ENCODE measurements around the gene SLC16A11.
A peak's percentile ranks its signal among the peaks of the same experiment; 100 is the strongest.

The SLC16A11 gene

GRCh38 chr17:6998855-6999508 is 44.9 kb downstream of the SLC16A11 start:
- Histone ChIP-seq H4K91ac (ENCODE audit: low read length) (no peak overlapping the region), H3K4me2 (ENCODE audit: low read length, poor library complexity, severe bottlenecking) (no peak overlapping the region), H3K27ac (ENCODE audit: low read length, poor library complexity, severe bottlenecking) (no peak overlapping the region), H3K18ac (ENCODE audit: low read depth in 1 of 2, low read length in 2 of 2) (no peak overlapping the region), H2BK120ac (ENCODE audit: low read depth, low read length) (no peak overlapping the region), H3K36me3 (ENCODE audit: control insufficient read depth in 1 of 2, insufficient read depth in 2 of 2, low read depth in 1 of 2, low read length in 2 of 2) (peaks cover 66 to 68% of the 10 kb centered on the region in 2 experiments), H2BK5ac (ENCODE audit: low read depth, low read length, poor library complexity, severe bottlenecking) (no peak overlapping the region), H2BK12ac (ENCODE audit: low read length in 2 of 2) (no peak overlapping the region), H3K79me1 (replicated peaks; ENCODE audit: low read length, poor library complexity, severe bottlenecking) (peaks cover 33% of the 10 kb centered on the region), H2AFZ (ENCODE audit: low read depth, low read length) (no peak overlapping the region), H3K9ac (ENCODE audit: low read length) (no peak overlapping the region), H3K4ac (ENCODE audit: low read depth in 1 of 2, low read length in 2 of 2) (no peak overlapping the region), H3K4me3 (ENCODE audit: insufficient read depth in 1 of 2, low read depth in 1 of 2, low read length in 2 of 2) (no peak overlapping the region), H3K27me3 (ENCODE audit: control insufficient read depth in 1 of 2, insufficient read depth in 1 of 2, low read length in 2 of 2) (no peaks in the 10 kb centered on the region), H2AK5ac (ENCODE audit: low read length, severe bottlenecking) (no peak overlapping the region), H3K14ac (ENCODE audit: low read length in 2 of 2) (no peak overlapping the region), H3K4me1 (ENCODE audit: control insufficient read depth, insufficient read depth, low read depth, low read length) (peaks cover 1% of the 10 kb centered on the region), H4K8ac (ENCODE audit: low read length) (no peak overlapping the region), H3K23ac (ENCODE audit: low read length in 2 of 2) (no peak overlapping the region), H3K9me3 (ENCODE audit: control insufficient read depth, low read length) (no peaks in the 10 kb centered on the region), H2BK15ac (ENCODE audit: low read depth, poor library complexity, severe bottlenecking) (no peak overlapping the region)
- no peak for DNase-seq
- WGBS, result 83% methylated on average over 10 of the region's 11 CpGs

DNA sequence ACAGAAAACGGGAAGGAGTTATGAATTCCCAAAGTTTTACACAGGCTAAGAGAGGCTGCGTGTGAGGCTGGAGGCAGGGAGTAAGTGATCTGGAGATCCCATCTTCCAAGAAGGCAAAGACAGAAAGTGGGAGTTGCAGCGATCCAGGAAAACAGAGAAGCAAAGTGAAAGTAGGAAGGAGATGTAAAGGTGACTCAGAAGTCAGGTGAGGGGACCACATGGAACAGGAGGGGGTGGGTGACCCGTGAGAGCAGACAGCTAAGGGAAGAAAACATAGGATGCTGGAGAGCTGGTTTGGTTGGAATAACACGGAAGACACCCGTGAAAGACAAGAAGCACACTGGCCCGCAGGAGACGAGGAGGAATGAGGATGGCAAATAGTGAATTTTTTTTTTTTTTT is 46.7 kb downstream of the SLC16A11 start:
- H3K4me3 ChIP-seq (ENCODE audit: insufficient read depth in 1 of 2, low read depth in 1 of 2, low read length in 2 of 2), result no peak overlapping the region
- H3K9me3 ChIP-seq (ENCODE audit: control insufficient read depth, low read length), result no peaks in the 10 kb centered on the region
- H3K4ac ChIP-seq (ENCODE audit: low read depth in 1 of 2, low read length in 2 of 2), result no peak overlapping the region
- peaks cover 20% of the 10 kb centered on the region for H3K79me1 ChIP-seq (replicated peaks; ENCODE audit: low read length, poor library complexity, severe bottlenecking)
- WGBS, result 84% methylated on average over 8 of the region's 8 CpGs
- no peak overlapping the region for H2BK12ac ChIP-seq (ENCODE audit: low read length in 2 of 2)
- H2AFZ ChIP-seq (ENCODE audit: low read depth, low read length), result no peak overlapping the region
- no peak overlapping the region for H3K18ac ChIP-seq (ENCODE audit: low read depth in 1 of 2, low read length in 2 of 2)
- no peak overlapping the region for H4K8ac ChIP-seq (ENCODE audit: low read length)
- no peak for DNase-seq
- peaks cover 1% of the 10 kb centered on the region for H3K4me1 ChIP-seq (ENCODE audit: control insufficient read depth, insufficient read depth, low read depth, low read length)
- no peak overlapping the region for H3K14ac ChIP-seq (ENCODE audit: low read length in 2 of 2)
- no peak overlapping the region for H2BK5ac ChIP-seq (ENCODE audit: low read depth, low read length, poor library complexity, severe bottlenecking)
- no peak overlapping the region for H3K23ac ChIP-seq (ENCODE audit: low read length in 2 of 2)
- no peak overlapping the region for H2BK120ac ChIP-seq (ENCODE audit: low read depth, low read length)
- H3K4me2 ChIP-seq (ENCODE audit: low read length, poor library complexity, severe bottlenecking), result no peak overlapping the region
- peaks cover 53 to 57% of the 10 kb centered on the region in 2 experiments for H3K36me3 ChIP-seq (ENCODE audit: control insufficient read depth in 1 of 2, insufficient read depth in 2 of 2, low read depth in 1 of 2, low read length in 2 of 2)
- no peak overlapping the region for H3K9ac ChIP-seq (ENCODE audit: low read length)
- no peak overlapping the region for H4K91ac ChIP-seq (ENCODE audit: low read length)
- no peak overlapping the region for H2BK15ac ChIP-seq (ENCODE audit: low read depth, poor library complexity, severe bottlenecking)
- H2AK5ac ChIP-seq (ENCODE audit: low read length, severe bottlenecking), result no peak overlapping the region
- H3K27ac ChIP-seq (ENCODE audit: low read length, poor library complexity, severe bottlenecking), result no peak overlapping the region
- no peaks in the 10 kb centered on the region for H3K27me3 ChIP-seq (ENCODE audit: control insufficient read depth in 1 of 2, insufficient read depth in 1 of 2, low read length in 2 of 2)

GRCh38 chr17:6996256-6997011 is 47.5 kb downstream of the SLC16A11 start:
- no peak overlapping the region for H4K91ac ChIP-seq (ENCODE audit: low read length)
- H3K27me3 ChIP-seq (ENCODE audit: control insufficient read depth in 1 of 2, insufficient read depth in 1 of 2, low read length in 2 of 2), result no peaks in the 10 kb centered on the region
- H3K18ac ChIP-seq (ENCODE audit: low read depth in 1 of 2, low read length in 2 of 2), result no peak overlapping the region
- H3K4me2 ChIP-seq (ENCODE audit: low read length, poor library complexity, severe bottlenecking), result no peak overlapping the region
- peak overlapping the region; percentile 59 for H3K9ac ChIP-seq (ENCODE audit: low read length)
- no peak overlapping the region for H2AFZ ChIP-seq (ENCODE audit: low read depth, low read length)
- H2BK15ac ChIP-seq (ENCODE audit: low read depth, poor library complexity, severe bottlenecking), result no peak overlapping the region
- H3K4ac ChIP-seq (ENCODE audit: low read depth in 1 of 2, low read length in 2 of 2), result no peak overlapping the region
- no peak overlapping the region for H3K14ac ChIP-seq (ENCODE audit: low read length in 2 of 2)
- H2BK5ac ChIP-seq (ENCODE audit: low read depth, low read length, poor library complexity, severe bottlenecking), result no peak overlapping the region
- H2BK12ac ChIP-seq (ENCODE audit: low read length in 2 of 2), result no peak overlapping the region
- H3K23ac ChIP-seq (ENCODE audit: low read length in 2 of 2), result no peak overlapping the region
- peak overlapping the region in 1 of 2 experiments; percentile 56 for H3K4me3 ChIP-seq (ENCODE audit: insufficient read depth in 1 of 2, low read depth in 1 of 2, low read length in 2 of 2)
- no peaks in the 10 kb centered on the region for H3K9me3 ChIP-seq (ENCODE audit: control insufficient read depth, low read length)
- peak overlapping the region; percentile 60 for H4K8ac ChIP-seq (ENCODE audit: low read length)
- no peak overlapping the region for H3K27ac ChIP-seq (ENCODE audit: low read length, poor library complexity, severe bottlenecking)
- WGBS, result 73% methylated on average over 46 of the region's 58 CpGs
- H3K79me1 ChIP-seq (replicated peaks; ENCODE audit: low read length, poor library complexity, severe bottlenecking), result peaks cover 15% of the 10 kb centered on the region
- no peak overlapping the region for H2AK5ac ChIP-seq (ENCODE audit: low read length, severe bottlenecking)
- no peak for DNase-seq
- H3K4me1 ChIP-seq (ENCODE audit: control insufficient read depth, insufficient read depth, low read depth, low read length), result peaks cover 1% of the 10 kb centered on the region
- H3K36me3 ChIP-seq (ENCODE audit: control insufficient read depth in 1 of 2, insufficient read depth in 2 of 2, low read depth in 1 of 2, low read length in 2 of 2), result peaks cover 46 to 53% of the 10 kb centered on the region in 2 experiments
- H2BK120ac ChIP-seq (ENCODE audit: low read depth, low read length), result no peak overlapping the region

DNA sequence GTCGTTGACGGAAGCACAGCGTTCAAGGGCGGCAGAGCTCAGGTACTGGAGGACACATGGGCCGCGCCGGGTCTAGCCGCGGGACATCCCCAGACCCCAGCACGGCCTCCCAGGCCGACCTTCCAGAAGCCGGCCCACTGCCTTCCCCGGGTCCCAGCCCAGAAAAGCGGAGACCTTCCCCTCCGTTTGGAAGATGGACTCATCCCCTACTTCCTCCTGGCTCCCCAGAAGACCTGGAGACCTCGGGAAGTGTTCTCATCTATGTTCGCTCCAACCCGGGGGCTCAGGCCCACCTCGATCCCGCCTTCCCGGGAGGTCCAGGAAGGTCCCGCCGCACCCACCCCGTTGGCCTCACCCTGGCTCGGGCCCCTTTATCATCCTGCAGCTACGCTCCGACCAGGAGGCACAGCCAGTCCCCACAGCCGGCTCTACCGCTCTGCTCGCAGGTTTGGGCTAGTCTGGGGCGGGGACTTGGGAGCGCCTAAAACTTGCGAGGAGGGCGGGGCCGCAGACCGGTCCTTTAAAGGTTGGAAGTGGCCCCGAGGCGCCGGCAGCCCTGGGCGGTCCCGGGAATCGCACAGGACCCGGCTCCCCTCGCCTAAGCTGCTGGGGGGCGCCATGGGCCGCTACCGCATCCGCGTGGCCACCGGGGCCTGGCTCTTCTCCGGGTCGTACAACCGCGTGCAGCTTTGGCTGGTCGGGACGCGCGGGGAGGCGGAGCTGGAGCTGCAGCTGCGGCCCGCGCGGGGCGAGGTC is 48.2 kb downstream of the SLC16A11 start, which contains the start of gene ALOX12:
ALOX12 (plus strand) TSS at position 550 of the 756 bp plus-strand sequence; CDS start at position 619, 69 bp downstream.
- H3K23ac ChIP-seq (ENCODE audit: low read length in 2 of 2), result no peak within 1 kb of the TSS
- no peak within 1 kb of the TSS for H3K18ac ChIP-seq (ENCODE audit: low read depth in 1 of 2, low read length in 2 of 2)
- H3K4me1 ChIP-seq (ENCODE audit: control insufficient read depth, insufficient read depth, low read depth, low read length), result peaks cover 1% of the 10 kb centered on the region
- no peaks in the 10 kb centered on the region for H3K9me3 ChIP-seq (ENCODE audit: control insufficient read depth, low read length)
- peak within 1 kb of the TSS; percentile 59 for H3K9ac ChIP-seq (ENCODE audit: low read length)
- no peak for DNase-seq
- H2AK5ac ChIP-seq (ENCODE audit: low read length, severe bottlenecking), result no peak within 1 kb of the TSS
- no peak within 1 kb of the TSS for H2BK120ac ChIP-seq (ENCODE audit: low read depth, low read length)
- H3K27ac ChIP-seq (ENCODE audit: low read length, poor library complexity, severe bottlenecking), result no peak within 1 kb of the TSS
- H3K79me1 ChIP-seq (replicated peaks; ENCODE audit: low read length, poor library complexity, severe bottlenecking), result peaks cover 11% of the 10 kb centered on the region
- H2BK15ac ChIP-seq (ENCODE audit: low read depth, poor library complexity, severe bottlenecking), result no peak within 1 kb of the TSS
- no peak within 1 kb of the TSS for H2BK12ac ChIP-seq (ENCODE audit: low read length in 2 of 2)
- H3K4ac ChIP-seq (ENCODE audit: low read depth in 1 of 2, low read length in 2 of 2), result no peak within 1 kb of the TSS
- WGBS, result 39% methylated on average over 63 of the region's 64 CpGs
- H3K27me3 ChIP-seq (ENCODE audit: control insufficient read depth in 1 of 2, insufficient read depth in 1 of 2, low read length in 2 of 2), result no peaks in the 10 kb centered on the region
- H3K36me3 ChIP-seq (ENCODE audit: control insufficient read depth in 1 of 2, insufficient read depth in 2 of 2, low read depth in 1 of 2, low read length in 2 of 2), result peaks cover 38 to 46% of the 10 kb centered on the region in 2 experiments
- H3K4me3 ChIP-seq (ENCODE audit: insufficient read depth in 1 of 2, low read depth in 1 of 2, low read length in 2 of 2), result peak within 1 kb of the TSS in 1 of 2 experiments; percentile 56
- no peak within 1 kb of the TSS for H2BK5ac ChIP-seq (ENCODE audit: low read depth, low read length, poor library complexity, severe bottlenecking)
- no peak within 1 kb of the TSS for H3K14ac ChIP-seq (ENCODE audit: low read length in 2 of 2)
- H4K8ac ChIP-seq (ENCODE audit: low read length), result peak within 1 kb of the TSS; percentile 60
- H4K91ac ChIP-seq (ENCODE audit: low read length), result no peak within 1 kb of the TSS
- H3K4me2 ChIP-seq (ENCODE audit: low read length, poor library complexity, severe bottlenecking), result no peak within 1 kb of the TSS
- H2AFZ ChIP-seq (ENCODE audit: low read depth, low read length), result no peak within 1 kb of the TSS

Data from mesenchymal stem cell (in vitro differentiated cells and primary cell).